ENCODE results near the gene PEMT. TPM values are rescaled to one million over a fixed set of nuclear protein-coding genes. Genes with fewer than 3 reads are reported as not detected.

The PEMT gene
- total RNA-seq, 4 donors from 2014 or later: 54.6 to 76.9 (median 63.0) TPM

GRCh38 chr17:17499402-17500145 lies 91.9 kb downstream of the PEMT start:
- TF ChIP-seq CTCF (IDR thresholded peaks at IDR 0.05; ENCODE audit: low read depth): no peak

DNA sequence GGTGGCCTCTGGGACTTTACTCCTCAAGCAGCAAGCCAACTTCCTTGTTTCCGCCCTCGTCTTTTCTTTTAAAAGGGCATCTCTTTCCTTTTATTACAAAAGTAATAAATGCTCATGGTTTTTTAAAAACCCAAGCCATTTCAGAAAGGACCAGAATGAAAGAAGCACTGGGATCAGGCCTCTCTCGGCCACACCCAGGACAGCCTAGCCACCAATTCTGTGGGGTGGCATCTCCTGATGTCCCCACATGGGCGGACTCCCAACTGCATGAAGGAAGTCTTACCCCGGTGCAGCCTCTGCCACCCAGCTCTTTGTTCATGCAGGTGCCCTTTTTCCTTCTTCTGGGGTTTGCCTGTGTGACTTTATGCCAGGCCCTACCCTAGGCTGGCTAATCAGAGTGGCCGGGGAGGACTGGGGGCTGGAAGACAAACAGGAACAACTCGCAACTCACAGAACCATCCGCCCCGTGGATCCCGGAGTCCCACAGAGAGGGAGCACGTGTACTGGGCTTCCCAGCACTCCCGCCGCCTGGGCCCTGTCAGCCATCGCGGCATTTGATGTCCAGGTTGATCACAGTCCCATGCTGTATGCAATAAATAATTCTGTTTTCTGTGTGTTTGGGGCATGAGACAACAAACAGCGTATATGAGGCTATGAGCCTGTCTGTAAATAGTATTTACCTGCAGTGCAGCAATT lies 92.8 kb downstream of the PEMT start:
- no peak for TF ChIP-seq CTCF (IDR thresholded peaks at IDR 0.05; ENCODE audit: low read depth)

- no peak for TF ChIP-seq CTCF (IDR thresholded peaks at IDR 0.05; ENCODE audit: low read depth)
Observed at GRCh38 chr17:17497845-17498520, 93.5 kb downstream of the PEMT start.

GRCh38 chr17:17497065-17497844 lies 94.3 kb downstream of the PEMT start:
- no peak for TF ChIP-seq CTCF (IDR thresholded peaks at IDR 0.05; ENCODE audit: low read depth)

DNA sequence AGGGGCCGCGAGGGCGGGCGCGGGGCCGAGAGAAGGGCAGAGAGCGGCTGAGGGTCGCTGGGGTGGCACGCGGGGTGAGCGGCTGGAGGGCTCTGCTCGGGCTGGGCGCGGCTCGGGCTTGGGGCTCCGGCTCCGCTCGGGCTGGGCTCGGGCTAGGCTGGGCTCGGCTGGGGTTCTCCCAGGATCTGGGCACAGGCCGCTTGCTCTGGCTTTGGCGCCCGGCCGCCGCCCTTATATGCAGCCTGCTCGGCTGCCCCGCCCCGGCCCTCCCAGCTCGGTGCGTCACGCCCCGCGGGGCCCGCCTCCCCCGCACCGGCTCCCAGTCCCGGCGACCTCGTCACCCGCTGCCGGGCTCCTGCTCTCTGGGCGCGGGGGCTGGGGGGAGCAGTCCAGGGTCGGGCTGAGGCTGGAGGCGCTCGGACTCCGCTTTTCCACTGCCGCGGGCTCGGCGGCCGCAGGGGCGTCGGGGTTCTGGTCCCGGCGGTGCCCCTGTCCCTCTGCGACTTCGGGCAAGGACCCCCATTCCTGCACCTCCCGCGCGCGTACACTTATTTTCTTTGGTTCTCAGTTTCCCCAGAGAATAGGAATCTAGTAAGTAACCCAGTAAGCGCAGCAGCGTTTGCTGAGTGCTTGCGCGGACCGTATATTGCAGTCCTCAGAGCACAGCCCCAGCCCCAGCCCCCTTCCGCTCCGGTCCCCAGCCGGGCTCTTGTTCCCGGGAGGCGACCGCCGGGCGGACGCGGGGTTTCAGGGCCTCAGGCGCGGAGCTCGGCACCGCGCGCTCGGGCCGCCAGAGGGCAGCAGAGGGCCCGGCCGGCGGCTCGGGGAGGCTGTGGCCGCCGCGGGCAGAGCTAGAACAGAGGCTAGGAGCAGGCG lies 95.1 kb downstream of the PEMT start, which contains the start of gene RASD1:
RASD1 (minus strand) TSS at position 207 of the 876 bp plus-strand sequence. CDS start 214 bp downstream, outside the sequence.
- TF ChIP-seq CTCF (IDR thresholded peaks at IDR 0.05; ENCODE audit: low read depth): no peak

- TF ChIP-seq CTCF (IDR thresholded peaks at IDR 0.05; ENCODE audit: low read depth): no peak
Observed at GRCh38 chr17:17495536-17496188, 95.8 kb downstream of the PEMT start.
